ENCODE results near the gene VCAM1.

VCAM1 gene

DNA sequence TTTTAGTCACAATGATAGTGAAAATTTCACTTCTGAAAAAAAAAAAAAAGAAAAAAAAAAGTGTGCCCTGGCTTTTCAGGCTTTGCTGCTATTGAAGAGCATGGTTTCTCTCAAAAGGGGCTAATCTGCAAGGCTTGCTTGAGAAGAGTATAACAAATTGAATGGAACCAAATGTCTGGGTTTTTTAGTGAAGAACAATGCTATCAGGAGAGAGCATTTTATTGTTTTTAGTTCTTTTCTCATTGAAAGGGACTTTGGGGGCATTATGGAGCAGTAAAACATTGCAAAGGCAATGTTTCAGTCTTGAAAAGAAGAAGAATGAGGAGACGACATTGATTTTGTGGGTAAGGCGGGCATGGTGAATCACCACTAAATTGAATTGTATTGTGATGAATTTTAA, 28.2 kb downstream of the VCAM1 start:
- Histone ChIP-seq H3K27ac (replicated peaks) (no peak overlapping the region), H3K27me3 (ENCODE audit: insufficient read depth, poor library complexity, severe bottlenecking) (no peaks in the 10 kb centered on the region), H3K4me3 (replicated peaks; ENCODE audit: insufficient read depth, low read length) (no peak overlapping the region)
- DNase-seq (ENCODE audit: low read depth in 1 of 2, low spot score in 1 of 2) = no peak
- no peak for TF ChIP-seq POLR2AphosphoS5 (IDR thresholded peaks at IDR 0.05; ENCODE audit: low read depth)

DNA sequence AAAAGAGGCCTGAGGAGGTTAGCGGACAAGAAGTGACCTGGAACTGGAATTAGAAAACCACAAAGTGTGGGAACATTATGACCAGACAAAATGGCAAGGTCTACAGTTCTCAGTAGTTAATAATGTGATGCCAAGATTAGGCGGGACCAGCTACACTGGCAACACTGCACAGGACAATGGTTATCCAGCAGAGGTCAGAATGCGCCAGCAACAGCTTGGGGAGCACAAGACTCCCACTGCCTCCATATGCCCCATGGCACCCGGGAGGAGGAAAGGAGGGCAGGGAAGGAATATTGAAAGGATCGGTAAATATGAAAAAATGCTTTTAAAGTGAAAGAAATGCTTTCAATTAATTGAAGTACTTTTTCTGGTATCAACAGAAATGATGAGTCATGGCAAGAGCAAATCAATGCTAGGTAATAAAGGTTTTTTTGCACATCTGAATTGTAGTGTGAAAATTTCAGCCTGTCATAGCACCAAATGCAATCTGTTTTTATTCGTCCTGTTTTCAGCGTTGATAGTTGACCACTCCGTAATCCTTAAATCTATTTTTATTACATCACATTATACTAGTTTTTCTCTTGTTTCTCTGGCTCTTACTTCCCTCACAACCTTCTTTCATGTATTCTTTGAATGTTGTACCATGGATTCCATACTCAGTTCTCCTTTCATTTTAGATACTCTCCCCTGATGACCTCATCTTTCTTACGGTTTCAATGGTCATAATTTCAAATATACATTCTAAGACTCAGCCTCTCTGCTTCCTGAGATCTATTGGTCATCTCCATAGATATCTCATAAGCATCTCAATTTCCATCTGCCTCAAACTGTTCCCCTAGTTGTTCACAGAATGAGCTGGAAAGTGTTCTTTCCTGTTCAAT, 30.7 kb downstream of the VCAM1 start:
- TF ChIP-seq SPI1 (IDR thresholded peaks at IDR 0.05; ENCODE audit: borderline replicate concordance, low read depth) (no peak), GABPA (IDR thresholded peaks at IDR 0.05; ENCODE audit: low read depth) (no peak), POLR2AphosphoS5 (IDR thresholded peaks at IDR 0.05; ENCODE audit: low read depth) (no peak)
- TF ChIP-seq, protein P1, sequence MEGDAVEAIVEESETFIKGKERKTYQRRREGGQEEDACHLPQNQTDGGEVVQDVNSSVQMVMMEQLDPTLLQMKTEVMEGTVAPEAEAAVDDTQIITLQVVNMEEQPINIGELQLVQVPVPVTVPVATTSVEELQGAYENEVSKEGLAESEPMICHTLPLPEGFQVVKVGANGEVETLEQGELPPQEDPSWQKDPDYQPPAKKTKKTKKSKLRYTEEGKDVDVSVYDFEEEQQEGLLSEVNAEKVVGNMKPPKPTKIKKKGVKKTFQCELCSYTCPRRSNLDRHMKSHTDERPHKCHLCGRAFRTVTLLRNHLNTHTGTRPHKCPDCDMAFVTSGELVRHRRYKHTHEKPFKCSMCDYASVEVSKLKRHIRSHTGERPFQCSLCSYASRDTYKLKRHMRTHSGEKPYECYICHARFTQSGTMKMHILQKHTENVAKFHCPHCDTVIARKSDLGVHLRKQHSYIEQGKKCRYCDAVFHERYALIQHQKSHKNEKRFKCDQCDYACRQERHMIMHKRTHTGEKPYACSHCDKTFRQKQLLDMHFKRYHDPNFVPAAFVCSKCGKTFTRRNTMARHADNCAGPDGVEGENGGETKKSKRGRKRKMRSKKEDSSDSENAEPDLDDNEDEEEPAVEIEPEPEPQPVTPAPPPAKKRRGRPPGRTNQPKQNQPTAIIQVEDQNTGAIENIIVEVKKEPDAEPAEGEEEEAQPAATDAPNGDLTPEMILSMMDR (IDR thresholded peaks at IDR 0.05; ENCODE audit: insufficient read depth, low read length) = no peak
- TF ChIP-seq, protein P2, sequence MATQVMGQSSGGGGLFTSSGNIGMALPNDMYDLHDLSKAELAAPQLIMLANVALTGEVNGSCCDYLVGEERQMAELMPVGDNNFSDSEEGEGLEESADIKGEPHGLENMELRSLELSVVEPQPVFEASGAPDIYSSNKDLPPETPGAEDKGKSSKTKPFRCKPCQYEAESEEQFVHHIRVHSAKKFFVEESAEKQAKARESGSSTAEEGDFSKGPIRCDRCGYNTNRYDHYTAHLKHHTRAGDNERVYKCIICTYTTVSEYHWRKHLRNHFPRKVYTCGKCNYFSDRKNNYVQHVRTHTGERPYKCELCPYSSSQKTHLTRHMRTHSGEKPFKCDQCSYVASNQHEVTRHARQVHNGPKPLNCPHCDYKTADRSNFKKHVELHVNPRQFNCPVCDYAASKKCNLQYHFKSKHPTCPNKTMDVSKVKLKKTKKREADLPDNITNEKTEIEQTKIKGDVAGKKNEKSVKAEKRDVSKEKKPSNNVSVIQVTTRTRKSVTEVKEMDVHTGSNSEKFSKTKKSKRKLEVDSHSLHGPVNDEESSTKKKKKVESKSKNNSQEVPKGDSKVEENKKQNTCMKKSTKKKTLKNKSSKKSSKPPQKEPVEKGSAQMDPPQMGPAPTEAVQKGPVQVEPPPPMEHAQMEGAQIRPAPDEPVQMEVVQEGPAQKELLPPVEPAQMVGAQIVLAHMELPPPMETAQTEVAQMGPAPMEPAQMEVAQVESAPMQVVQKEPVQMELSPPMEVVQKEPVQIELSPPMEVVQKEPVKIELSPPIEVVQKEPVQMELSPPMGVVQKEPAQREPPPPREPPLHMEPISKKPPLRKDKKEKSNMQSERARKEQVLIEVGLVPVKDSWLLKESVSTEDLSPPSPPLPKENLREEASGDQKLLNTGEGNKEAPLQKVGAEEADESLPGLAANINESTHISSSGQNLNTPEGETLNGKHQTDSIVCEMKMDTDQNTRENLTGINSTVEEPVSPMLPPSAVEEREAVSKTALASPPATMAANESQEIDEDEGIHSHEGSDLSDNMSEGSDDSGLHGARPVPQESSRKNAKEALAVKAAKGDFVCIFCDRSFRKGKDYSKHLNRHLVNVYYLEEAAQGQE (IDR thresholded peaks at IDR 0.05; ENCODE audit: insufficient replicate concordance, low read depth) = no peak
- H3K27ac ChIP-seq (replicated peaks) = no peak overlapping the region
- no peak for DNase-seq (ENCODE audit: low read depth in 1 of 2, low spot score in 1 of 2)
- H3K27me3 ChIP-seq (ENCODE audit: insufficient read depth, poor library complexity, severe bottlenecking) = no peaks in the 10 kb centered on the region
- H3K4me3 ChIP-seq (replicated peaks; ENCODE audit: insufficient read depth, low read length) = no peak overlapping the region

- Histone ChIP-seq H3K27me3 (ENCODE audit: insufficient read depth, poor library complexity, severe bottlenecking) (no peaks in the 10 kb centered on the region), H3K27ac (replicated peaks) (no peak overlapping the region), H3K4me3 (replicated peaks; ENCODE audit: insufficient read depth, low read length) (no peak overlapping the region)
- DNase-seq (ENCODE audit: low read depth in 1 of 2, low spot score in 1 of 2) = no peak
- TF ChIP-seq, protein P1 (IDR thresholded peaks at IDR 0.05; ENCODE audit: insufficient read depth, low read length) = no peak
- no peak for TF ChIP-seq SPI1 (IDR thresholded peaks at IDR 0.05; ENCODE audit: borderline replicate concordance, low read depth)
- no peak for TF ChIP-seq GABPA (IDR thresholded peaks at IDR 0.05; ENCODE audit: low read depth)
- TF ChIP-seq, protein P2 (IDR thresholded peaks at IDR 0.05; ENCODE audit: insufficient replicate concordance, low read depth) = no peak
- TF ChIP-seq POLR2AphosphoS5 (IDR thresholded peaks at IDR 0.05; ENCODE audit: low read depth) = no peak
These were observed 33.2 kb downstream of the VCAM1 start for GRCh38 chr1:100752791-100753190.

- TF ChIP-seq POLR2AphosphoS5 (IDR thresholded peaks at IDR 0.05; ENCODE audit: low read depth) (no peak), SPI1 (IDR thresholded peaks at IDR 0.05; ENCODE audit: borderline replicate concordance, low read depth) (no peak), GABPA (IDR thresholded peaks at IDR 0.05; ENCODE audit: low read depth) (no peak)
- TF ChIP-seq, protein P2 (IDR thresholded peaks at IDR 0.05; ENCODE audit: insufficient replicate concordance, low read depth) = no peak
- TF ChIP-seq, protein P1 (IDR thresholded peaks at IDR 0.05; ENCODE audit: insufficient read depth, low read length) = no peak
- no peak for DNase-seq (ENCODE audit: low read depth in 1 of 2, low spot score in 1 of 2)
- no peak overlapping the region for H3K4me3 ChIP-seq (replicated peaks; ENCODE audit: insufficient read depth, low read length)
- no peaks in the 10 kb centered on the region for H3K27me3 ChIP-seq (ENCODE audit: insufficient read depth, poor library complexity, severe bottlenecking)
- no peak overlapping the region for H3K27ac ChIP-seq (replicated peaks)
These were observed 38.4 kb downstream of the VCAM1 start for GRCh38 chr1:100757946-100758345.

Measured in HL-60 (cell line).